Urinary bladder (tissue), 4 donors: ENCODE measurements around the gene OR52E5. TPM values are rescaled to one million over a fixed set of nuclear protein-coding genes. Genes with fewer than 3 reads are reported as not detected.

Experiments used
- DNase-seq: peaks from one replicate; pipeline ENCODE4 v3.0.0-alpha.2; 2015; ENCODE audit errors: extremely low spot score
- H3K27ac ChIP-seq: one replicate; pipeline ENCODE4 v1.5.1; 2013; ENCODE audit warnings: low read depth, mild to moderate bottlenecking, moderate library complexity
- H3K36me3 ChIP-seq: one replicate; pipeline ENCODE4 v1.6.1; 2013; ENCODE audit warnings: mild to moderate bottlenecking, moderate library complexity; ENCODE audit not compliant: insufficient read depth
- H3K4me1 ChIP-seq: one replicate; pipeline ENCODE4 v1.6.1; 2013; ENCODE audit warnings: mild to moderate bottlenecking, moderate library complexity; ENCODE audit not compliant: insufficient read depth
- H3K4me3 ChIP-seq: one replicate; pipeline ENCODE4 v1.5.1; 2013; ENCODE audit warnings: low read depth, low read length
- WGBS: extraction: QIAGEN DNeasy Blood & Tissue Kit; methylation state at CpG from one replicate; pipeline ENCODE4 v1.1.7; 2013; 5-methylcytosine and 5-hydroxymethylcytosine counted together
- polyA plus RNA-seq: library from polyadenylated mRNA; stranded (reverse); fragments of 200-250 nt; gene quantifications from one replicate; pipeline ENCODE4 v1.2.3, GENCODE V29; 2013
- total RNA-seq: library from RNA; depleted of rRNA; stranded (reverse); fragments of >200 nt; gene quantifications from one replicate; pipeline ENCODE4 v1.2.3, GENCODE V29; 2014
- donor health status: healthy with polysubstance abuse.
- donor health status: healthy.

OR52E5 gene
- total RNA-seq (not detected), polyA plus RNA-seq (not detected)

- no peak within 1 kb of the TSS for H3K4me3 ChIP-seq
- DNase-seq = no peak
- H3K4me1 ChIP-seq = no peaks in the 10 kb centered on the region
- no peaks in the 10 kb centered on the region for H3K36me3 ChIP-seq
- 85% methylated on average over 3 of the region's 3 CpGs for WGBS
- no peak within 1 kb of the TSS for H3K27ac ChIP-seq
Observed at GRCh38 chr11:5892908-5893307, at the start of gene OR52E5. OR52E5 (plus strand) TSS chr11:5893208; CDS start chr11:5900777, 7,569 bp downstream.

- DNase-seq = no peak
- H3K4me1 ChIP-seq = no peaks in the 10 kb centered on the region
- no peaks in the 10 kb centered on the region for H3K36me3 ChIP-seq
- no peak overlapping the region for H3K27ac ChIP-seq
- WGBS = 51% methylated on average over 1 of the region's 1 CpG
- no peak overlapping the region for H3K4me3 ChIP-seq
Observed at GRCh38 chr11:5846701-5847100, 46.3 kb upstream of the OR52E5 start.

GRCh38 chr11:5847711-5848110, 45.3 kb upstream of the OR52E5 start:
- H3K4me3 ChIP-seq = no peak overlapping the region
- no peaks in the 10 kb centered on the region for H3K36me3 ChIP-seq
- H3K27ac ChIP-seq = no peak overlapping the region
- H3K4me1 ChIP-seq = no peaks in the 10 kb centered on the region
- no peak for DNase-seq

GRCh38 chr11:5851002-5851401, 42.0 kb upstream of the OR52E5 start:
- no peak overlapping the region for H3K4me3 ChIP-seq
- no peak overlapping the region for H3K27ac ChIP-seq
- 94% methylated on average over 1 of the region's 1 CpG for WGBS
- DNase-seq = no peak
- H3K36me3 ChIP-seq = no peaks in the 10 kb centered on the region
- H3K4me1 ChIP-seq = no peaks in the 10 kb centered on the region

- Histone ChIP-seq H3K27ac (no peak within 1 kb of the TSS), H3K4me1 (no peaks in the 10 kb centered on the region), H3K36me3 (no peaks in the 10 kb centered on the region), H3K4me3 (no peak within 1 kb of the TSS)
- WGBS = 89% methylated on average over 3 of the region's 3 CpGs
- DNase-seq = no peak
Observed at GRCh38 chr11:5857590-5857989, 35.4 kb upstream of the OR52E5 start, which contains the start of gene OR52E8. OR52E8 (minus strand) TSS chr11:5857690; CDS start chr11:5857690, 0 bp downstream.

- H3K36me3 ChIP-seq = no peaks in the 10 kb centered on the region
- 85% methylated on average over 2 of the region's 2 CpGs for WGBS
- no peak overlapping the region for H3K4me3 ChIP-seq
- no peak for DNase-seq
- H3K4me1 ChIP-seq = no peaks in the 10 kb centered on the region
- H3K27ac ChIP-seq = no peak overlapping the region
Observed at GRCh38 chr11:5865826-5866225, 27.2 kb upstream of the OR52E5 start.

GRCh38 chr11:5878564-5878963, 14.4 kb upstream of the OR52E5 start:
- 39% methylated on average over 2 of the region's 2 CpGs for WGBS
- H3K4me3 ChIP-seq = no peak overlapping the region
- no peaks in the 10 kb centered on the region for H3K4me1 ChIP-seq
- H3K27ac ChIP-seq = no peak overlapping the region
- DNase-seq = no peak
- no peaks in the 10 kb centered on the region for H3K36me3 ChIP-seq

GRCh38 chr11:5880329-5880728, 12.7 kb upstream of the OR52E5 start, which contains the start of gene OR52E4:
OR52E4 (plus strand) TSS chr11:5880629; CDS start chr11:5884293, 3,664 bp downstream.
- no peak within 1 kb of the TSS for H3K27ac ChIP-seq
- 75% methylated on average over 4 of the region's 4 CpGs for WGBS
- H3K4me3 ChIP-seq = no peak within 1 kb of the TSS
- no peaks in the 10 kb centered on the region for H3K4me1 ChIP-seq
- no peaks in the 10 kb centered on the region for H3K36me3 ChIP-seq
- DNase-seq = no peak

GRCh38 chr11:5881756-5882155, 11.3 kb upstream of the OR52E5 start:
- no peaks in the 10 kb centered on the region for H3K36me3 ChIP-seq
- H3K27ac ChIP-seq = no peak overlapping the region
- no peak for DNase-seq
- no peaks in the 10 kb centered on the region for H3K4me1 ChIP-seq
- H3K4me3 ChIP-seq = no peak overlapping the region

- H3K36me3 ChIP-seq = no peaks in the 10 kb centered on the region
- no peak for DNase-seq
- WGBS = 68% methylated on average over 3 of the region's 3 CpGs
- H3K4me1 ChIP-seq = no peaks in the 10 kb centered on the region
- no peak overlapping the region for H3K27ac ChIP-seq
- H3K4me3 ChIP-seq = no peak overlapping the region
Observed at GRCh38 chr11:5887172-5887571, 5.8 kb upstream of the OR52E5 start.

- H3K4me1 ChIP-seq = no peaks in the 10 kb centered on the region
- no peaks in the 10 kb centered on the region for H3K36me3 ChIP-seq
- DNase-seq = no peak
- no peak overlapping the region for H3K27ac ChIP-seq
- no peak overlapping the region for H3K4me3 ChIP-seq
- WGBS = 57% methylated on average over 1 of the region's 1 CpG
Observed at GRCh38 chr11:5887661-5888060, 5.3 kb upstream of the OR52E5 start.

- no peak for DNase-seq
- WGBS = 63% methylated on average over 4 of the region's 4 CpGs
- no peaks in the 10 kb centered on the region for H3K4me1 ChIP-seq
- no peak overlapping the region for H3K4me3 ChIP-seq
- H3K36me3 ChIP-seq = no peaks in the 10 kb centered on the region
- H3K27ac ChIP-seq = no peak overlapping the region
Observed at GRCh38 chr11:5891216-5891800, 1.7 kb upstream of the OR52E5 start.

GRCh38 chr11:5899534-5899933, 6.5 kb downstream of the OR52E5 start:
- DNase-seq = no peak
- Histone ChIP-seq H3K27ac (no peak overlapping the region), H3K4me3 (no peak overlapping the region), H3K4me1 (no peaks in the 10 kb centered on the region), H3K36me3 (no peaks in the 10 kb centered on the region)
- WGBS = 79% methylated on average over 2 of the region's 2 CpGs

GRCh38 chr11:5910540-5910939, 17.5 kb downstream of the OR52E5 start:
- WGBS = 72% methylated on average over 2 of the region's 2 CpGs
- H3K36me3 ChIP-seq = no peaks in the 10 kb centered on the region

More at GRCh38 chr11:5910540-5910939, 17.5 kb downstream of the OR52E5 start:
- H3K4me1 ChIP-seq = no peaks in the 10 kb centered on the region
- H3K4me3 ChIP-seq = no peak overlapping the region
- DNase-seq = no peak
- H3K27ac ChIP-seq = no peak overlapping the region
